Caco-2 (cell line): ENCODE results near the gene ASAP2. TPM values are rescaled to one million over a fixed set of nuclear protein-coding genes. Genes with fewer than 3 reads are reported as not detected.

Source experiments
- BruUV-seq: library from RNA; stranded (reverse); fragments of 400-500 nt; replicated peaks from 2 replicates; lab custom pipeline; 2021; lab: Mats Ljungman, UMichigan
- CTCF ChIA-PET: fragments of 300-600 bp; sonication (Branson Sonifier 250); formaldehyde crosslinking; loops from one replicate; lab custom pipeline; 2022; ENCODE audit warnings: antibody characterized with exemption; lab: Charles Lee
- POLR2A ChIA-PET: fragments of 300-600 bp; sonication (Branson Sonifier 250); formaldehyde crosslinking; loops from one replicate; lab custom pipeline; 2022; ENCODE audit warnings: antibody characterized with exemption; lab: Charles Lee
- DNase-seq, 2 experiments: peaks; one replicate each; pipeline versions ENCODE4 v3.0.0 to v3.0.0-alpha.2; 2020 to 2022
- H3K27me3 ChIP-seq: replicated peaks from 2 replicates; pipeline ENCODE4 v1.6.0; 2011; ENCODE audit warnings: low read length; ENCODE audit not compliant: control insufficient read depth, insufficient read depth
- H3K36me3 ChIP-seq: 2 replicates; pipeline ENCODE4 v1.5.1; 2011; ENCODE audit warnings: low read length; ENCODE audit not compliant: control insufficient read depth, insufficient read depth
- H3K4me1 ChIP-seq: fragments of 250-450 bp; sonication (Bioruptor Pico); 2 replicates; pipeline ENCODE4 v1.5.1; 2020; ENCODE audit warnings: mild to moderate bottlenecking
- H3K4me3 ChIP-seq: 2 replicates; pipeline ENCODE4 v1.5.1; 2011; ENCODE audit warnings: low read depth, mild to moderate bottlenecking, control low read depth, low read length
- H3K9me3 ChIP-seq: fragments of 250-450 bp; sonication (Bioruptor Pico); 2 replicates; pipeline ENCODE4 v1.5.1; 2020; ENCODE audit warnings: mild to moderate bottlenecking, moderate library complexity
- H3K27ac Mint-ChIP-seq: one replicate; pipeline ENCODE4 v1.8.0; 2022; ENCODE audit warnings: mixed read lengths; ENCODE audit not compliant: unreplicated experiment
- H3K27me3 Mint-ChIP-seq: one replicate; pipeline ENCODE4 v1.8.0; 2022; ENCODE audit warnings: mixed read lengths; ENCODE audit not compliant: insufficient read depth, unreplicated experiment
- H3K36me3 Mint-ChIP-seq: one replicate; pipeline ENCODE4 v1.8.0; 2022; ENCODE audit warnings: mild to moderate bottlenecking, mixed read lengths; ENCODE audit not compliant: insufficient read depth, unreplicated experiment
- H3K4me1 Mint-ChIP-seq: one replicate; pipeline ENCODE4 v1.8.0; 2022; ENCODE audit warnings: low read depth, mixed read lengths; ENCODE audit not compliant: unreplicated experiment
- H3K4me3 Mint-ChIP-seq: one replicate; pipeline ENCODE4 v1.8.0; 2022; ENCODE audit warnings: mild to moderate bottlenecking, moderate library complexity, mixed read lengths; ENCODE audit not compliant: unreplicated experiment
- H3K9me3 Mint-ChIP-seq: one replicate; pipeline ENCODE4 v1.8.0; 2022; ENCODE audit warnings: mixed read lengths; ENCODE audit not compliant: unreplicated experiment
- intact Hi-C: fragments of 100-400 bp; cut with micrococcal nuclease; formaldehyde crosslinking; loops from one replicate; pipeline ENCODE4 v1.10.0; 2022; ENCODE audit not compliant: unreplicated experiment
- total RNA-seq: library from RNA; stranded (reverse); gene quantifications from 2 replicates; pipeline ENCODE4 v1.2.3, GENCODE V29; 2022
- TF ChIP-seq, protein P1 (sequence below), 2 experiments: fragments of 200-600 bp in 1 of 2; IDR thresholded peaks; 1 replicate in 1 of 2; 2 replicates in 1 of 2; pipeline versions ENCODE4 v1.5.1 to v1.8.0; 2011 to 2022; ENCODE audit warnings: antibody characterized with exemption in 1 of 2, control low read depth in 1 of 2, inconsistent platforms in 1 of 2, low read depth in 1 of 2, low read length in 1 of 2, mild to moderate bottlenecking in 1 of 2, moderate library complexity in 1 of 2; ENCODE audit not compliant: insufficient read depth in 1 of 2, severe bottlenecking in 1 of 2, unreplicated experiment in 1 of 2

The ASAP2 gene
- total RNA-seq, 1 experiment from 2014 or later: 25.6 TPM

DNA sequence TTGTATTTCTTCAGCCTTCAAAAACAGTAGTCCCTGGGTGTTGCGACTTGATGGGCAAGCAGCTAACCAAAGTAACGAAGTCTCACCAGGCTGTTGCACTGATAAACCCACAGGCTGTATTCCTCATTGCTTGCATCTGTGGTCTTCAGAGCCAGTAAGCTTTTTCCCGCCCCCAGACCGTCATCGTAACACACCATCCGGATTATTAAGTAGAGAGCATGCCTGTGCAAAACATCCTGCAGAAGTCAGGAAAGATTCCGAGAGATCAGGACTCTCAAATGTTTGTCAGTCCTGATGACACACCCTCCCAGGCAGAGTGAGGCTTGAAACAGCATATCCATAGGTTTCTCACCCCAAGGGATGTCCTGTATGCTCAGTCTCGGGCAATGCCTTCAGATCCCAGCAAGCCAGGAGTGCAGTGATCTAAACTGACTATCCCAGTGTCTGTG, 200.8 kb downstream of the ASAP2 start:
- intact Hi-C loops: no loop called here
- H3K9me3 ChIP-seq: no peaks in the 10 kb centered on the region
- Mint-ChIP-seq H3K27me3 (no peaks in the 10 kb centered on the region), H3K9me3 (no peaks in the 10 kb centered on the region), H3K4me3 (no peak overlapping the region), H3K4me1 (peaks cover 4% of the 10 kb centered on the region), H3K27ac (no peak overlapping the region), H3K36me3 (peaks cover 46% of the 10 kb centered on the region)
- no TSS peak for BruUV-seq
- no peaks in the 10 kb centered on the region for H3K27me3 ChIP-seq
- no peaks in the 10 kb centered on the region; the same call in 1 of the 2 replicates for H3K36me3 ChIP-seq
- TF ChIP-seq, protein P1, sequence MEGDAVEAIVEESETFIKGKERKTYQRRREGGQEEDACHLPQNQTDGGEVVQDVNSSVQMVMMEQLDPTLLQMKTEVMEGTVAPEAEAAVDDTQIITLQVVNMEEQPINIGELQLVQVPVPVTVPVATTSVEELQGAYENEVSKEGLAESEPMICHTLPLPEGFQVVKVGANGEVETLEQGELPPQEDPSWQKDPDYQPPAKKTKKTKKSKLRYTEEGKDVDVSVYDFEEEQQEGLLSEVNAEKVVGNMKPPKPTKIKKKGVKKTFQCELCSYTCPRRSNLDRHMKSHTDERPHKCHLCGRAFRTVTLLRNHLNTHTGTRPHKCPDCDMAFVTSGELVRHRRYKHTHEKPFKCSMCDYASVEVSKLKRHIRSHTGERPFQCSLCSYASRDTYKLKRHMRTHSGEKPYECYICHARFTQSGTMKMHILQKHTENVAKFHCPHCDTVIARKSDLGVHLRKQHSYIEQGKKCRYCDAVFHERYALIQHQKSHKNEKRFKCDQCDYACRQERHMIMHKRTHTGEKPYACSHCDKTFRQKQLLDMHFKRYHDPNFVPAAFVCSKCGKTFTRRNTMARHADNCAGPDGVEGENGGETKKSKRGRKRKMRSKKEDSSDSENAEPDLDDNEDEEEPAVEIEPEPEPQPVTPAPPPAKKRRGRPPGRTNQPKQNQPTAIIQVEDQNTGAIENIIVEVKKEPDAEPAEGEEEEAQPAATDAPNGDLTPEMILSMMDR (IDR thresholded peaks at IDR 0.05; ENCODE audit: insufficient read depth in 1 of 2, low read depth in 1 of 2, low read length in 1 of 2, severe bottlenecking in 1 of 2, unreplicated experiment in 1 of 2): no peak
- DNase-seq: no peak
- H3K4me1 ChIP-seq: no peaks in the 10 kb centered on the region
- POLR2A ChIA-PET: no interaction called here
- H3K4me3 ChIP-seq: no peak overlapping the region
- CTCF ChIA-PET: no interaction called here

DNA sequence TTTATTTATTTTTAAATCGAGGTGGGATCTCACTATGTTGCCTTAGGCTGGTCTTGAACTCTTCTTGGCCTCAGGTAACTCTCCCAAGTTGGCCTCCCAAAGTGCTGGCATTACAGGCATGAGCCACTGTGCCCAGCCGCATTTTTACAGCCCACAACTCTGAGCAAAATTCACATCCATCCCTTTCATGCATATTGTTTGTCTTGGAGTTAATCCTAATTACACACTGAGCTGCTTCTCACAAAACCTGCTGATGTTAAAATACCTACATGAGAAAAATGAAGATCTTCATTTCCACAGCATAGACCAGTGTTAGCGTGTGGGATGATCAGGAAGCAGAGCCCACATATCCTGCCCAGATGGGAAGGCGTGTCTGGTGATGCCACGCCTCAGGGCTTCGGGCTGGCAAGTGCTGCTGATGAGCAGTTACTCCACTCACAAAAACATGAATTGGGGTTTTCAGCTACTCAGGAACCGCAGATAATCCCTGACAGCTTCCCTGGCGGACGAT, 202.1 kb downstream of the ASAP2 start:
- POLR2A ChIA-PET: no interaction called here
- Mint-ChIP-seq H3K4me1 (peaks cover 4% of the 10 kb centered on the region), H3K36me3 (peaks cover 49% of the 10 kb centered on the region), H3K27ac (no peak overlapping the region), H3K9me3 (no peaks in the 10 kb centered on the region), H3K27me3 (no peaks in the 10 kb centered on the region), H3K4me3 (no peak overlapping the region)
- no TSS peak for BruUV-seq
- DNase-seq: no peak
- Histone ChIP-seq H3K4me3 (no peak overlapping the region), H3K4me1 (no peaks in the 10 kb centered on the region), H3K9me3 (no peaks in the 10 kb centered on the region), H3K27me3 (no peaks in the 10 kb centered on the region), H3K36me3 (no peaks in the 10 kb centered on the region; the same call in 1 of the 2 replicates)
- intact Hi-C loops: no loop called here
- CTCF ChIA-PET: no interaction called here
- TF ChIP-seq, protein P1 (IDR thresholded peaks at IDR 0.05; ENCODE audit: insufficient read depth in 1 of 2, low read depth in 1 of 2, low read length in 1 of 2, severe bottlenecking in 1 of 2, unreplicated experiment in 1 of 2): no peak

DNA sequence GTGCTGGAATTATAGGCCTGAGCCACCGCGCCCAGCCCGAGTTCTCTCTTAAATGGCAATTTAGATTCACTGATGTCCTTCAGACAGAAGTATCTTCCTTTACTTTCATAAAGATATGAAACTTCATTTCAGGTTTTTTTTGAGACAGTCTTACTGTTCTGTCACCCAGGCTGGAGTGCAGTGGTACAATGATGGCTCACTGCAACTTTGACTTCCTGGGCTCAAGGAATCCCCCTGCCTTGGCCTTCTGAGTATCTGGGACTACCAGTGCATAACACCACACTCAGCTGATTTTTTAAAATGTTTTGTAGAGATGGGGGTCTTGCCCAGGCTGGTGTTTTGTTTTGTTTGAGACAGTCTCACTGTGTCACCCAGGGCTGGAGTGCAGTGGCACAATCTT, 203.5 kb downstream of the ASAP2 start:
- no peak overlapping the region for H3K4me3 ChIP-seq
- no peaks in the 10 kb centered on the region for H3K4me1 ChIP-seq
- no peaks in the 10 kb centered on the region for H3K27me3 ChIP-seq
- TF ChIP-seq, protein P1 (IDR thresholded peaks at IDR 0.05; ENCODE audit: insufficient read depth in 1 of 2, low read depth in 1 of 2, low read length in 1 of 2, severe bottlenecking in 1 of 2, unreplicated experiment in 1 of 2): no peak
- no TSS peak for BruUV-seq
- Mint-ChIP-seq H3K4me1 (peaks cover 4% of the 10 kb centered on the region), H3K27me3 (no peaks in the 10 kb centered on the region), H3K4me3 (no peak overlapping the region), H3K27ac (no peak overlapping the region), H3K36me3 (peaks cover 43% of the 10 kb centered on the region), H3K9me3 (no peaks in the 10 kb centered on the region)
- no peak for DNase-seq
- ChIA-PET POLR2A (no interaction called here), CTCF (no interaction called here)
- no peaks in the 10 kb centered on the region for H3K9me3 ChIP-seq
- no peaks in the 10 kb centered on the region; the same call in 1 of the 2 replicates for H3K36me3 ChIP-seq
- intact Hi-C loops: no loop called here
